Measurements from ENCODE around the gene PHC2.
"Not testable (repeated sequence)": the region's sequence is repeated elsewhere in the genome, so short reads cannot be mapped to it uniquely, and the experiment has no call there.

Gene PHC2

GRCh38 chr1:33312413-33312749 is 118.5 kb downstream of the PHC2 start:
- H3K27ac ChIP-seq, result no peak overlapping the region
- TF ChIP-seq CTCF (IDR thresholded peaks at IDR 0.05) (no peak), ZFX (IDR thresholded peaks at IDR 0.05; ENCODE audit: borderline replicate concordance) (no peak)

GRCh38 chr1:33311706-33312412 is 119.0 kb downstream of the PHC2 start:
- no peak overlapping the region for H3K27ac ChIP-seq
- no peak for TF ChIP-seq ZFX (IDR thresholded peaks at IDR 0.05; ENCODE audit: borderline replicate concordance)
- no peak for TF ChIP-seq CTCF (IDR thresholded peaks at IDR 0.05)

- no peak overlapping the region for H3K27ac ChIP-seq
- TF ChIP-seq CTCF (IDR thresholded peaks at IDR 0.05), result no peak
- TF ChIP-seq ZFX (IDR thresholded peaks at IDR 0.05; ENCODE audit: borderline replicate concordance), result no peak
Observed at GRCh38 chr1:33310702-33311101, 120.2 kb downstream of the PHC2 start.

- not testable (repeated sequence) for H3K27ac ChIP-seq
Observed at GRCh38 chr1:33309351-33309750, 121.5 kb downstream of the PHC2 start.

- TF ChIP-seq ZFX (IDR thresholded peaks at IDR 0.05; ENCODE audit: borderline replicate concordance), result no peak
- TF ChIP-seq CTCF (IDR thresholded peaks at IDR 0.05), result no peak
- H3K27ac ChIP-seq, result no peak overlapping the region
Observed at GRCh38 chr1:33307494-33307864, 123.4 kb downstream of the PHC2 start.

GRCh38 chr1:33306653-33307493 is 124.0 kb downstream of the PHC2 start:
- no peak overlapping the region for H3K27ac ChIP-seq

More at GRCh38 chr1:33306653-33307493, 124.0 kb downstream of the PHC2 start:
- TF ChIP-seq CTCF (IDR thresholded peaks at IDR 0.05), result no peak
- TF ChIP-seq ZFX (IDR thresholded peaks at IDR 0.05; ENCODE audit: borderline replicate concordance), result no peak

Measured in 22Rv1 (cell line).